Gastroesophageal sphincter (tissue), 4 donors: ENCODE measurements around the gene SF3B2. TPM values are rescaled to one million over a fixed set of nuclear protein-coding genes. Genes with fewer than 3 reads are reported as not detected.

Source experiments
- ATAC-seq: fragments of 150-250 bp; one replicate; pipeline ENCODE4 v1.9.1; 2016; ENCODE audit warnings: mild to moderate bottlenecking, moderate library complexity
- H3K27ac ChIP-seq, 4 donors: fragments of 200-600 bp; sonication (generic) in 3 of 4; 1 replicate in 3 of 4; 2 replicates in 1 of 4; pipeline ENCODE4 v1.5.1; 2016 to 2019
- H3K27me3 ChIP-seq: fragments of 200-600 bp; sonication (generic); one replicate; pipeline ENCODE4 v1.5.1; 2019
- H3K36me3 ChIP-seq, 2 donors: fragments of 200-600 bp; sonication (generic); one replicate each; pipeline ENCODE4 v1.5.1; 2019; ENCODE audit warnings: control low read depth in 1 of 2
- H3K4me1 ChIP-seq, 3 donors: fragments of 200-600 bp; sonication (generic); 1 replicate in 2 of 3; 2 replicates in 1 of 3; pipeline ENCODE4 v1.5.1; 2016 to 2019; ENCODE audit warnings: control low read depth in 2 of 3
- H3K4me3 ChIP-seq, 2 donors: fragments of 200-600 bp; sonication (generic); one replicate each; pipeline ENCODE4 v1.5.1; 2019; ENCODE audit warnings: mild to moderate bottlenecking in 1 of 2, moderate library complexity in 1 of 2
- H3K9me3 ChIP-seq, 3 donors: fragments of 200-600 bp; sonication (generic); one replicate each; pipeline ENCODE4 v1.5.1; 2017 to 2019; ENCODE audit warnings: control low read depth in 2 of 3
- EP300 ChIP-seq: sonication (generic); formaldehyde crosslinking; IDR thresholded peaks from one replicate; pipeline ENCODE4 v1.6.1; 2017; ENCODE audit warnings: antibody characterized with exemption, mild to moderate bottlenecking
- POLR2A ChIP-seq, 2 donors: fragments of 450-650 bp; IDR thresholded peaks; one replicate each; pipeline ENCODE4 v1.6.1; 2017; ENCODE audit warnings: antibody characterized with exemption in 2 of 2, mild to moderate bottlenecking in 2 of 2, moderate library complexity in 1 of 2
- POLR2AphosphoS5 ChIP-seq: sonication (generic); formaldehyde crosslinking; IDR thresholded peaks from one replicate; pipeline ENCODE4 v1.6.1; 2017; ENCODE audit warnings: antibody characterized with exemption
- WGBS, 2 donors: methylation state at CpG; one replicate each; pipeline ENCODE4 v1.1.5; 2018; ENCODE audit warnings: low coverage in 1 of 2; 5-methylcytosine and 5-hydroxymethylcytosine counted together
- total RNA-seq, 4 donors: library from RNA; depleted of rRNA; stranded (reverse); fragments of >200 nt; gene quantifications; one replicate each; pipeline ENCODE4 v1.1.0, GENCODE V29; 2016
- TF ChIP-seq, protein P1 (sequence below), 4 experiments: fragments of 200-600 bp in 2 of 4; fragments of 450-650 bp in 2 of 4; sonication (generic) in 1 of 4; IDR thresholded peaks; one replicate each; pipeline ENCODE4 v1.5.1; 2017 to 2019; ENCODE audit warnings: antibody characterized with exemption in 4 of 4, mild to moderate bottlenecking in 2 of 4, moderate library complexity in 2 of 4

SF3B2 gene
- total RNA-seq, 4 donors from 2014 or later, result 113 to 179 (median 160) TPM

DNA sequence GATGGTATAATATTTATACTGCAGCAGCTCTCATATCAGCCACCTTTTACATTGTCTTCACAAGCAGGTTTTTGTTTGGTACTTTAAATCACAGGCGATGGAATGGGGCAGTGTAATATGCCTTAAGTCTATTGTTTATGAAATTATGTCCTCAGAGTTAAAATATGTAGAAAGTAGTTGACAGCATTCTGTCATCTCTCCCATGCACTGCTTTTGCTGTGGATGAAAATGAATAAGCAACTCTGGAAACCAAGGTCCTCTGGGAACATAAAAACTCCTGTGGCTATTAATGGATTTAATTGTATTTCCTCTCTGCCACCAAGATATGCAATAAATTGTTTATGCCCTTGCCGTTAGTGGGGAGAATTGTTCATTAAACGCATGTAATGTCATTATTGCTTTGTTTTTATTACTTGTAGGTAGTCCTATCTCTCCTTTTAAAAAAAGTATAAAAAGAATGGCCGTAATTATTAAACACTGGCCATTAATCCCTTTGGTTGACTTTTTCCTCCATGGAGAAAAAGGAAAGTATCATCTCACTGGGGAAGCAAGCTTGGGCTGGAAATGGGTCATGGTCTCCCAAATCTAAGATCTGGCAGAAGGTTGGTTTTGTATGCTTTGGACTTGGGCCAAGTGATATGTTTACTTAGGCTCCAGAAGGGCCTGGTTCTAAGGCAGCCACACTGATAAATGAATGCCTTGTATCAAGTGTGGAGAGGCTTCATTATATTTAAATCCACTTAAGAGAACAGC, 31.0 kb downstream of the SF3B2 start:
- WGBS, 2 donors, result 46 to 60% methylated on average over 4 of the region's 4 CpGs
- H3K27ac ChIP-seq, result peak overlapping the region in 1 of 4 donors; percentile 26
- peaks cover 5 to 62% (median 27%) of the 10 kb centered on the region in 3 donors for H3K4me1 ChIP-seq

DNA sequence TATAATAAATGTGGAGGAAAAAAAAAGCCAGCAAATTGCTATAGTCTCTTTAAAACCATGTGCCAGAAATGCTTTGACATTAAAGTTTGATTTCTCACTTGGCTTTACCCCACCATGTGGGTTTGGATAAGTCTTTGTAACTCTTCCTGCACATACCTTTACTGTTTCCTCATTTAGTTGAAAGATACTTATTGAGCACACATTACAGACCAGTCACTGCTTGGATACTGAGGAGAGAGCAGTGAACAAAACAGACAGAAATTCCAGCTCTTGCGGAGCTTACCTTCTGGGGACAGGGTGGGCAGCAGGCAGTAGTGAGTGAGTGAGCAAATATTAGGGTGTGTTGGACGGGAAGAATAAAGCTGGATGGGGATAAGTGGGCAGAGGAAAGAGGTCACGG, 31.6 kb downstream of the SF3B2 start:
- TF ChIP-seq, protein P1, sequence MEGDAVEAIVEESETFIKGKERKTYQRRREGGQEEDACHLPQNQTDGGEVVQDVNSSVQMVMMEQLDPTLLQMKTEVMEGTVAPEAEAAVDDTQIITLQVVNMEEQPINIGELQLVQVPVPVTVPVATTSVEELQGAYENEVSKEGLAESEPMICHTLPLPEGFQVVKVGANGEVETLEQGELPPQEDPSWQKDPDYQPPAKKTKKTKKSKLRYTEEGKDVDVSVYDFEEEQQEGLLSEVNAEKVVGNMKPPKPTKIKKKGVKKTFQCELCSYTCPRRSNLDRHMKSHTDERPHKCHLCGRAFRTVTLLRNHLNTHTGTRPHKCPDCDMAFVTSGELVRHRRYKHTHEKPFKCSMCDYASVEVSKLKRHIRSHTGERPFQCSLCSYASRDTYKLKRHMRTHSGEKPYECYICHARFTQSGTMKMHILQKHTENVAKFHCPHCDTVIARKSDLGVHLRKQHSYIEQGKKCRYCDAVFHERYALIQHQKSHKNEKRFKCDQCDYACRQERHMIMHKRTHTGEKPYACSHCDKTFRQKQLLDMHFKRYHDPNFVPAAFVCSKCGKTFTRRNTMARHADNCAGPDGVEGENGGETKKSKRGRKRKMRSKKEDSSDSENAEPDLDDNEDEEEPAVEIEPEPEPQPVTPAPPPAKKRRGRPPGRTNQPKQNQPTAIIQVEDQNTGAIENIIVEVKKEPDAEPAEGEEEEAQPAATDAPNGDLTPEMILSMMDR (IDR thresholded peaks at IDR 0.05), result no peak
- no peak for TF ChIP-seq EP300
- no peak for TF ChIP-seq POLR2AphosphoS5
- TF ChIP-seq POLR2A (IDR thresholded peaks at IDR 0.05), result no peak
- 86 to 93% methylated on average over 2 to 3 of the region's 3 CpGs for WGBS, 2 donors
- no peaks in the 10 kb centered on the region for H3K27me3 ChIP-seq
- no peaks in the 10 kb centered on the region for H3K9me3 ChIP-seq
- no peak for ATAC-seq
- no peaks in the 10 kb centered on the region for H3K36me3 ChIP-seq
- no peak overlapping the region for H3K27ac ChIP-seq
- peaks cover 5 to 62% (median 27%) of the 10 kb centered on the region in 3 donors for H3K4me1 ChIP-seq
- no peak overlapping the region for H3K4me3 ChIP-seq

More for the DNA sequence above, 31.0 kb downstream of the SF3B2 start:
- ATAC-seq, result no peak
- Histone ChIP-seq H3K4me3 (no peak overlapping the region), H3K27me3 (no peaks in the 10 kb centered on the region), H3K36me3 (no peaks in the 10 kb centered on the region), H3K9me3 (no peaks in the 10 kb centered on the region)
- TF ChIP-seq, protein P1 (IDR thresholded peaks at IDR 0.05), result no peak
- TF ChIP-seq POLR2A (IDR thresholded peaks at IDR 0.05) (no peak), POLR2AphosphoS5 (no peak), EP300 (no peak)

DNA sequence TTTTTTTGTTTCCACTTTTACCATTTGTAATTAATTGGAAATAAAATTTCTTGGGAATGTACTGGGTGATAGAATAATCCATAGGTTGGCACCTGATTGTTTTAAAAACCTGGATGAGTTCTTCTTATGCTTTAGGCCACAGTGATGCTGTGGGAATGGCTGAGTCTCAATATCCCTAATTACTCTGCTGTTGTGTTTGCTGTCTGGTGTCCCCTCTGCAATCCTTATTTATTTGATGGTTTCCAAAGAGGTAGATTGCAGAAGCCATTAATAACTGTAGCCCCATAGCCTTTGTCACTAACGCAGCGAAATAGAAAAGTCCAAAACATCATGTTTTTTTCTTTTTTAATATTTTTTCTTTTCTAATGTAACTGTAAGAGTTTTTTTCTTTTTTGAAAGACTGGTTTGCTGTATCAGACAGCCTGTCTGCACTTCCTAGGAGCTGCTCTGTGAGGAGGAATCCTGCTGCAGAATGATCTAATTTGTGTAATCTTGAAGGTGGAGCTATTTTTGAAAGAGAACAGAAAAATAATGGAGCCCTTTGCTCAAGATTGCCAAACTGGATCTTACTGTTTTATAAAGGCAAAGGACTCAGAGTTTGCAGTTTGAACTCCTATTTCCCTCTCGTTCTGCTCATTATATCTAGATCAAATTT, 32.8 kb downstream of the SF3B2 start:
- H3K27ac ChIP-seq, result no peak overlapping the region
- H3K4me1 ChIP-seq, result peaks cover 5 to 54% (median 27%) of the 10 kb centered on the region in 3 donors
- H3K27me3 ChIP-seq, result no peaks in the 10 kb centered on the region
- no peaks in the 10 kb centered on the region for H3K9me3 ChIP-seq
- 48 to 56% methylated on average over 3 of the region's 3 CpGs for WGBS, 2 donors
- H3K36me3 ChIP-seq, result no peaks in the 10 kb centered on the region
- no peak for ATAC-seq
- H3K4me3 ChIP-seq, result no peak overlapping the region
- TF ChIP-seq EP300 (no peak), POLR2A (IDR thresholded peaks at IDR 0.05) (no peak), POLR2AphosphoS5 (no peak)
- TF ChIP-seq, protein P1 (IDR thresholded peaks at IDR 0.05), result no peak

DNA sequence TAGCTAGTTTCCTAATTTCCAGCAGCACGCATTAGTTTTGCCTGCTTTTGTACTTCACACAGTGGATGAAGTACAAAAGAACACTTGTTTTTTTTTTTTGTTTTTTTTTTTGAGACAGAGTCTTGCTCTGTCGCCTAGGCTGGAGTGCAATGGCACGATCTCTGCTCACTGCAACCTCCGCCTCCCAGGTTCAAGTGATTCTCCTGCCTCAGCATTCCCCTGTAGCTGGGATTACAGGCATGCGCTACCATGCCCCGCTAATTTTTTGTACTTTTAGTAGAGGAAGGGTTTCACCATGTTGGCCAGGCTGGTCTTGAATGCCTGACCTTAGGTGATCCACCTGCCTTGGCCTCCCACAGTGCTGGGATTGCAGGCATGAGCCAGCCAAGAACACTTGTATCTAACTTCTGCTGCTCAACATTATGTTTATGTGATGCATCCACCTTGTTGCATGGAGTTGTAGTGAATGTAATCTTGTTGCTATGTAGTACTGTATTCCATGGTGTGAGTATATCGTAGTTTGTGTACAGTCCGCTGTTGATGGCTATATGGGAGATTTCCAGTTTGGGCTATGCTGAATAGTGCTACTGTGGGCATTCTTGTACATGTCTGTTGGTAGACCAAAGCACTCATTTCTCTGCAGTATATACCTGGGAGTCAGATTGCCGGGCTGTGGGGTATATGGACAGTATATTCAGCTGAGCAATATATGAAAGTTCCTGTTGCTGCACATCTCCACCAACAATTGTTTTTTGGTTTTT, 35.2 kb downstream of the SF3B2 start:
- no peaks in the 10 kb centered on the region for H3K9me3 ChIP-seq
- no peak overlapping the region for H3K4me3 ChIP-seq
- no peak for ATAC-seq
- H3K4me1 ChIP-seq, result peaks cover 5 to 31% (median 16%) of the 10 kb centered on the region in 3 donors
- TF ChIP-seq POLR2AphosphoS5 (no peak), POLR2A (IDR thresholded peaks at IDR 0.05) (no peak), EP300 (no peak)
- TF ChIP-seq, protein P1 (IDR thresholded peaks at IDR 0.05), result no peak
- WGBS, 2 donors, result 96 to 99% methylated on average over 9 of the region's 9 CpGs
- H3K36me3 ChIP-seq, result no peaks in the 10 kb centered on the region
- H3K27ac ChIP-seq, result no peak overlapping the region
- H3K27me3 ChIP-seq, result no peaks in the 10 kb centered on the region
